Activated T-cell treated with anti-CD3 and anti-CD28 coated beads, Interleukin-2, amount 50 U/mL, for 24 hours (primary cell): ENCODE results near the gene HYAL2.
"Not testable (repeated sequence)": the region's sequence is repeated elsewhere in the genome, so short reads cannot be mapped to it uniquely, and the experiment has no call there.

Source experiments
- DNase-seq: peaks from one replicate; pipeline ENCODE4 v3.0.0-alpha.2; 2020
- H3K27ac Mint-ChIP-seq: 2 replicates; pipeline ENCODE4 v1.8.0; 2020; ENCODE audit warnings: mild to moderate bottlenecking, mixed read lengths
- H3K27me3 Mint-ChIP-seq: 2 replicates; pipeline ENCODE4 v1.8.0; 2020; ENCODE audit warnings: mixed read lengths
- H3K36me3 Mint-ChIP-seq: 2 replicates; pipeline ENCODE4 v1.8.0; 2020; ENCODE audit warnings: low read depth, mixed read lengths
- H3K4me1 Mint-ChIP-seq: 2 replicates; pipeline ENCODE4 v1.8.0; 2020; ENCODE audit warnings: low read depth, mixed read lengths
- H3K4me3 Mint-ChIP-seq: 2 replicates; pipeline ENCODE4 v1.8.0; 2020; ENCODE audit warnings: mild to moderate bottlenecking, moderate library complexity, mixed read lengths
- H3K9me3 Mint-ChIP-seq: 2 replicates; pipeline ENCODE4 v1.8.0; 2020; ENCODE audit warnings: mixed read lengths

The HYAL2 gene

GRCh38 chr3:50286322-50287227 is 36.0 kb downstream of the HYAL2 start:
- Mint-ChIP-seq H3K4me3 (no peak overlapping the region), H3K27ac (no peak overlapping the region), H3K9me3 (no peaks in the 10 kb centered on the region), H3K4me1 (peaks cover 19% of the 10 kb centered on the region), H3K27me3 (no peaks in the 10 kb centered on the region), H3K36me3 (peaks cover 70% of the 10 kb centered on the region)
- no peak for DNase-seq

DNA sequence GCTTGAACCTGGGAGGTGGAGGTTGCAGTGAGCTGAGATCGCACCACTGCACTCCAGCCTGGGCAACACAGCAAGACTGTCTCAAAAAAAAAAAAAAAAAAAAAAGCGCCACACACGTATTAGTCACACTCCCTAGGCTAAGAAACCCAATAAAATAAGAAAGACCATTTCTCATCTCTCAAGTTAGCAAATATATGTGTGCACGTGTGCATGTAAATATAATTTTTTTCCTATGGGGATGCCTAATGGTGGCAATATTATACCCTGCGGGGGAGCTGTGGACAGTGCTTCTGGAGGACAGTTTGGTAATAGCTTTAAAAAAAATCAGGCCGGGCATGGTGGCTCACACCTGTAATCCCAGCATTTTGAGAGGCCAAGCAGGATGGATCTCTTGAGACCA is 38.4 kb downstream of the HYAL2 start:
- not testable (repeated sequence) for H3K9me3 Mint-ChIP-seq, H3K4me1 Mint-ChIP-seq, H3K27me3 Mint-ChIP-seq, H3K27ac Mint-ChIP-seq, H3K4me3 Mint-ChIP-seq, DNase-seq
- peaks cover 45% of the 10 kb centered on the region for H3K36me3 Mint-ChIP-seq

- no peak for DNase-seq
- Mint-ChIP-seq H3K27ac (no peak overlapping the region), H3K4me3 (no peak overlapping the region), H3K27me3 (peaks cover 39% of the 10 kb centered on the region), H3K36me3 (peaks cover 4% of the 10 kb centered on the region), H3K4me1 (peaks cover 14% of the 10 kb centered on the region), H3K9me3 (no peaks in the 10 kb centered on the region)
Observed at GRCh38 chr3:50279255-50280016, 43.1 kb downstream of the HYAL2 start.

- Mint-ChIP-seq H3K27me3 (peaks cover 45% of the 10 kb centered on the region), H3K27ac (no peak within 1 kb of the TSS), H3K9me3 (no peaks in the 10 kb centered on the region), H3K4me1 (peaks cover 19% of the 10 kb centered on the region), H3K4me3 (no peak within 1 kb of the TSS), H3K36me3 (peaks cover 2% of the 10 kb centered on the region)
- no peak for DNase-seq
Observed at GRCh38 chr3:50278880-50279224, 43.7 kb downstream of the HYAL2 start, which contains the start of gene LSMEM2. Gene LSMEM2, plus strand, starts transcription at chr3:50279087. Its CDS starts 27 bp downstream, at chr3:50279114.

DNA sequence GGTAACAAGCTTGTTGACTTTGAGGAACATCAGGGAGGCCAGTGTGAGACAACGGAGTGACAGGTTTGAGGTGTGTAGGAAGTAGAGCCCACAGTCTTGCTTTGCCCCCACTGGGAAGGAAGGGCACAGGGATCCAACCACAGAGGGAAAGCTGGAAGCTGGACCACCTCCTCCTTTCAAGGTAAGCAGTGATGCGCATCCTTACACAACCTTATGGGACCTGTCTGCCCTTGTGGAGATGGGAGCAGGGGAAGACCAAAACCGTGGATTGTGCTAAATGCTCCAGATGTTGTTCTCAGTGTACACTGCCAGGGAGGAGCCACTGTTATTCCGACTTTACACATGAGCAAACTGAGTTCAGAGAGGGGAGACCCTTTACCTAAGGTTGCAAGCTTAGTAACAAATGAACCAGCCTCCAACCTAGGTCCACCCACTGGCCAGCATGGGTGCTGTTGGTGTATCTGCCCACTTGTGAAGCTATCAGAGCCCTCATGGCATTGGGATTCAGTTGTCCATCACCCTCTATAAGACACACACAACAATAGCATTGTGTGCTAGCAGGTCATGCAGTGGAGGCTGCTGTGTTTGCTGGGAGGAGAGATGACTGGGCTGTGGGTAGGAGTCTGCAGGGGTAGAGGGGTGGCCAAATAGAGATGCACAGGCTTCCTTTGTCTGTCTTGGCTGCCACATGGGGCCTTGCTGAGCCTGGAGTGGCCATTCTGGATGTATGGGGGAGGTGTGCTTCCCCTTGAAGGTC is 44.2 kb downstream of the HYAL2 start:
- Mint-ChIP-seq H3K9me3 (no peaks in the 10 kb centered on the region), H3K27me3 (peaks cover 48% of the 10 kb centered on the region), H3K4me3 (no peak overlapping the region), H3K4me1 (peaks cover 20% of the 10 kb centered on the region), H3K36me3 (no peaks in the 10 kb centered on the region), H3K27ac (no peak overlapping the region)
- no peak for DNase-seq

- Mint-ChIP-seq H3K9me3 (no peaks in the 10 kb centered on the region), H3K4me3 (no peak overlapping the region), H3K4me1 (peaks cover 28% of the 10 kb centered on the region), H3K27me3 (peaks cover 53% of the 10 kb centered on the region), H3K27ac (no peak overlapping the region), H3K36me3 (no peaks in the 10 kb centered on the region)
- DNase-seq: no peak
Observed at GRCh38 chr3:50276762-50277101, 45.8 kb downstream of the HYAL2 start.

DNA sequence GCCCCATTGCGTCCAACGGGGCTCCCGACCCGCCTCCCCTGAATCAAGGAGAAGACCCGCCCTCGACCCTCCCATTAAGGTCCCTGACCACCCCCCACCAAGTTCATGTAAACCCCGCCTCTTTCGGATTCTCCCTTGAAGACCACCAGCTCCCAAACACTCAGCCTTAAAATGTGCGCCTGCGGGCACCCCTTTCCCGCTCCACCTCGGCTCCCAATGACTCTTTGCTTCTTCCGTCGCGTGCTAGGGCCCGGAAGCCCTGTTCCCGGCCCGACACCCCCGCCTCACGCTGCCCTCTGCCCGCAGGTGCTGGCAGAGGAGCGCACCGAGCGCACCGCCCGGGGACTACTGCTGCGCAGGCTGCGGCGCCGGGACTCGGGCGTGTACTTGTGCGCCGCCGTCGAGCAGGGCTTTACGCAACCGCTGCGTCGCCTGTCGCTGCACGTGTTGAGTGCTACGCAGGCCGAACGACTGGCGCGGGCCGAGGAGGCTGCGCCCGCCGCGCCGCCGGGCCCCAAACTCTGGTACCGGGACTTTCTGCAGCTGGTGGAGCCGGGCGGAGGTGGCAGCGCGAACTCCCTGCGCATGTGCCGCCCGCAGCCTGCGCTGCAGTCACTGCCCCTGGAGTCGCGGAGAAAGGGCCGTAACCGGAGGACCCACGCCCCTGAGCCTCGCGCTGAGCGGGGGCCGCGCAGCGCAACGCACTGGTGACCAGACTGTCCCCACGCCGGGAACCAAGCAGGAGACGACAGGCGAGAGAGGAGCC is 46.4 kb downstream of the HYAL2 start:
- peaks cover 31% of the 10 kb centered on the region for H3K4me1 Mint-ChIP-seq
- DNase-seq: peak; percentile 62
- peaks cover 53% of the 10 kb centered on the region for H3K27me3 Mint-ChIP-seq
- H3K36me3 Mint-ChIP-seq: no peaks in the 10 kb centered on the region
- no peaks in the 10 kb centered on the region for H3K9me3 Mint-ChIP-seq
- H3K27ac Mint-ChIP-seq: no peak overlapping the region
- peak overlapping the region; percentile 19 for H3K4me3 Mint-ChIP-seq

GRCh38 chr3:50275141-50275995 is 47.2 kb downstream of the HYAL2 start:
- Mint-ChIP-seq H3K9me3 (no peaks in the 10 kb centered on the region), H3K36me3 (no peaks in the 10 kb centered on the region), H3K27ac (no peak overlapping the region), H3K27me3 (peaks cover 53% of the 10 kb centered on the region), H3K4me3 (peak overlapping the region; percentile 19), H3K4me1 (peaks cover 31% of the 10 kb centered on the region)
- peak; percentile 46 for DNase-seq

- no peaks in the 10 kb centered on the region for H3K36me3 Mint-ChIP-seq
- peak; percentile 78 for DNase-seq
- no peak overlapping the region for H3K4me3 Mint-ChIP-seq
Observed at GRCh38 chr3:50274371-50275104, 48.0 kb downstream of the HYAL2 start.

DNA sequence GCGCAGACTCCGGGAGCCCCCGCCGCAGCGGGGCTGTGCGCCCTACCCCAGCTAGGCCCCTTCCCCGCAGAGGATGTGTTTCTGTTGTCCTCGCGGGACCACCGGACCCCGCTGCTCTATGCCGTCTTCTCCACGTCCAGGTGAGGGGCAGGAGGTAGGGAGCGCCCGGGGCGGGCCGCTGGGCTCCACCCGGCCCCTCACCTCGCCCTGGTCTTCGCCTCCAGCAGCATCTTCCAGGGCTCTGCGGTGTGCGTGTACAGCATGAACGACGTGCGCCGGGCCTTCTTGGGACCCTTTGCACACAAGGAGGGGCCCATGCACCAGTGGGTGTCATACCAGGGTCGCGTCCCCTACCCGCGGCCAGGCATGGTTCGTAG is 48.9 kb downstream of the HYAL2 start:
- Mint-ChIP-seq H3K4me1 (peaks cover 31% of the 10 kb centered on the region), H3K36me3 (no peaks in the 10 kb centered on the region), H3K27me3 (peaks cover 52% of the 10 kb centered on the region), H3K4me3 (no peak overlapping the region), H3K27ac (no peak overlapping the region), H3K9me3 (no peaks in the 10 kb centered on the region)
- DNase-seq: no peak

More at GRCh38 chr3:50274371-50275104, 48.0 kb downstream of the HYAL2 start:
- peaks cover 53% of the 10 kb centered on the region for H3K27me3 Mint-ChIP-seq
- H3K9me3 Mint-ChIP-seq: no peaks in the 10 kb centered on the region
- peak overlapping the region; percentile 54 for H3K27ac Mint-ChIP-seq
- H3K4me1 Mint-ChIP-seq: peaks cover 31% of the 10 kb centered on the region

- Mint-ChIP-seq H3K4me3 (peak overlapping the region; percentile 63), H3K36me3 (no peaks in the 10 kb centered on the region), H3K4me1 (peaks cover 31% of the 10 kb centered on the region), H3K9me3 (no peaks in the 10 kb centered on the region), H3K27ac (peak overlapping the region; percentile 70), H3K27me3 (peaks cover 49% of the 10 kb centered on the region)
- peak; percentile 95 for DNase-seq
Observed at GRCh38 chr3:50272911-50273688, 49.4 kb downstream of the HYAL2 start.

- H3K9me3 Mint-ChIP-seq, H3K27ac Mint-ChIP-seq, DNase-seq, H3K4me3 Mint-ChIP-seq, H3K36me3 Mint-ChIP-seq: not testable (repeated sequence)
- H3K27me3 Mint-ChIP-seq: peaks cover 47% of the 10 kb centered on the region
- H3K4me1 Mint-ChIP-seq: peaks cover 31% of the 10 kb centered on the region
Observed at GRCh38 chr3:50272538-50272910, 50.0 kb downstream of the HYAL2 start.
